ENCODE data around the gene EFHC1. TPM values are rescaled to one million over a fixed set of nuclear protein-coding genes. Genes with fewer than 3 reads are reported as not detected.

Gene EFHC1
- total RNA-seq, 1 experiment from 2014 or later = 12.4 TPM

GRCh38 chr6:52507557-52508260, 87.6 kb downstream of the EFHC1 start:
- POLR2A ChIA-PET = no interaction called here
- peaks cover 0 to 7% of the 10 kb centered on the region in 2 experiments; a peak in 1 of 4 replicates for H3K36me3 ChIP-seq (ENCODE audit: control insufficient read depth in 1 of 2, insufficient read depth in 2 of 2, low read length in 2 of 2)
- no peak for TF ChIP-seq EZH2 (IDR thresholded peaks at IDR 0.05)
- TF ChIP-seq CEBPB (IDR thresholded peaks at IDR 0.05; ENCODE audit: low read depth) = peak; percentile 76
- CTCF ChIA-PET = no interaction called here
- RAD21 ChIA-PET (ENCODE audit: low non-redundant PET in 1 of 2, low total read pairs in 2 of 2, uncharacterized antibody in 2 of 2, unreplicated experiment in 2 of 2) = no interaction called here
- no peak overlapping the region for H2AFZ ChIP-seq (ENCODE audit: low read depth, low read length, poor library complexity, severe bottlenecking)
- no peak overlapping the region for H3K9ac ChIP-seq (ENCODE audit: low read length)
- no peaks in the 10 kb centered on the region for H4K20me1 ChIP-seq (ENCODE audit: insufficient read depth)
- no peaks in the 10 kb centered on the region for H3K9me3 ChIP-seq (ENCODE audit: control insufficient read depth in 1 of 2, insufficient read depth in 1 of 2, low read depth in 1 of 2, low read length in 2 of 2)
- no peaks in the 10 kb centered on the region for H3K79me2 ChIP-seq (ENCODE audit: insufficient read depth, low read length)
- BruUV-seq (replicated peaks) = no TSS peak
- no peak overlapping the region for H3K4me3 ChIP-seq (replicated peaks in 1 of 2; ENCODE audit: low read depth in 1 of 2, low read length in 2 of 2)
- no peak overlapping the region for H3K4me2 ChIP-seq (ENCODE audit: low read length)
- H3K27ac ChIP-seq (ENCODE audit: low read depth, low read length) = no peak overlapping the region
- ATAC-seq (no peak), DNase-seq (ENCODE audit: low read depth, low spot score) (no peak)
- H3K9me2 ChIP-seq (ENCODE audit: insufficient read depth) = no peaks in the 10 kb centered on the region
- peaks cover 34 to 60% of the 10 kb centered on the region in 2 experiments for H3K4me1 ChIP-seq (ENCODE audit: control insufficient read depth in 1 of 2, insufficient read depth in 2 of 2, low read length in 2 of 2)
- intact Hi-C loops (cut with micrococcal nuclease) = no loop called here
- H3K27me3 ChIP-seq (ENCODE audit: insufficient read depth, low read length) = no peaks in the 10 kb centered on the region

GRCh38 chr6:52508261-52508739, 88.2 kb downstream of the EFHC1 start:
- BruUV-seq (replicated peaks) = no TSS peak
- no peak for DNase-seq (ENCODE audit: low read depth, low spot score)
- no peaks in the 10 kb centered on the region for H3K27me3 ChIP-seq (ENCODE audit: insufficient read depth, low read length)
- TF ChIP-seq CEBPB (IDR thresholded peaks at IDR 0.05; ENCODE audit: low read depth) (no peak), CBX3 (IDR thresholded peaks at IDR 0.05; ENCODE audit: low read depth) (no peak), EZH2phosphoT487 (IDR thresholded peaks at IDR 0.05; ENCODE audit: borderline replicate concordance) (no peak), ATF3 (IDR thresholded peaks at IDR 0.05) (no peak)
- H3K4me2 ChIP-seq (ENCODE audit: low read length) = no peak overlapping the region
- H3K36me3 ChIP-seq (ENCODE audit: control insufficient read depth in 1 of 2, insufficient read depth in 2 of 2, low read length in 2 of 2) = peaks cover 0 to 7% of the 10 kb centered on the region in 2 experiments; a peak in 1 of 4 replicates
- CTCF ChIA-PET = no interaction called here
- RAD21 ChIA-PET (ENCODE audit: low non-redundant PET in 1 of 2, low total read pairs in 2 of 2, uncharacterized antibody in 2 of 2, unreplicated experiment in 2 of 2) = no interaction called here
- no peak for ATAC-seq
- intact Hi-C loops (cut with micrococcal nuclease) = no loop called here
- POLR2A ChIA-PET = no interaction called here
- H3K4me3 ChIP-seq (replicated peaks in 1 of 2; ENCODE audit: low read depth in 1 of 2, low read length in 2 of 2) = no peak overlapping the region
- no peaks in the 10 kb centered on the region for H4K20me1 ChIP-seq (ENCODE audit: insufficient read depth)
- H2AFZ ChIP-seq (ENCODE audit: low read depth, low read length, poor library complexity, severe bottlenecking) = no peak overlapping the region
- peaks cover 31 to 60% of the 10 kb centered on the region in 2 experiments for H3K4me1 ChIP-seq (ENCODE audit: control insufficient read depth in 1 of 2, insufficient read depth in 2 of 2, low read length in 2 of 2)
- H3K9me2 ChIP-seq (ENCODE audit: insufficient read depth) = no peaks in the 10 kb centered on the region
- no peaks in the 10 kb centered on the region for H3K79me2 ChIP-seq (ENCODE audit: insufficient read depth, low read length)
- H3K9me3 ChIP-seq (ENCODE audit: control insufficient read depth in 1 of 2, insufficient read depth in 1 of 2, low read depth in 1 of 2, low read length in 2 of 2) = no peaks in the 10 kb centered on the region
- H3K9ac ChIP-seq (ENCODE audit: low read length) = no peak overlapping the region
- H3K27ac ChIP-seq (ENCODE audit: low read depth, low read length) = no peak overlapping the region

Data from HCT116 (cell line).